GM12873 (cell line): Measurements from ENCODE around the gene ARL8A.

Source experiments
- CTCF ChIP-seq: IDR thresholded peaks from 2 replicates; pipeline ENCODE4 v1.5.1; 2012; ENCODE audit warnings: low read depth, mild to moderate bottlenecking, moderate library complexity, low read length, control low read depth; ENCODE audit not compliant: insufficient read depth; ENCODE audit errors: missing control alignments

Gene ARL8A

DNA sequence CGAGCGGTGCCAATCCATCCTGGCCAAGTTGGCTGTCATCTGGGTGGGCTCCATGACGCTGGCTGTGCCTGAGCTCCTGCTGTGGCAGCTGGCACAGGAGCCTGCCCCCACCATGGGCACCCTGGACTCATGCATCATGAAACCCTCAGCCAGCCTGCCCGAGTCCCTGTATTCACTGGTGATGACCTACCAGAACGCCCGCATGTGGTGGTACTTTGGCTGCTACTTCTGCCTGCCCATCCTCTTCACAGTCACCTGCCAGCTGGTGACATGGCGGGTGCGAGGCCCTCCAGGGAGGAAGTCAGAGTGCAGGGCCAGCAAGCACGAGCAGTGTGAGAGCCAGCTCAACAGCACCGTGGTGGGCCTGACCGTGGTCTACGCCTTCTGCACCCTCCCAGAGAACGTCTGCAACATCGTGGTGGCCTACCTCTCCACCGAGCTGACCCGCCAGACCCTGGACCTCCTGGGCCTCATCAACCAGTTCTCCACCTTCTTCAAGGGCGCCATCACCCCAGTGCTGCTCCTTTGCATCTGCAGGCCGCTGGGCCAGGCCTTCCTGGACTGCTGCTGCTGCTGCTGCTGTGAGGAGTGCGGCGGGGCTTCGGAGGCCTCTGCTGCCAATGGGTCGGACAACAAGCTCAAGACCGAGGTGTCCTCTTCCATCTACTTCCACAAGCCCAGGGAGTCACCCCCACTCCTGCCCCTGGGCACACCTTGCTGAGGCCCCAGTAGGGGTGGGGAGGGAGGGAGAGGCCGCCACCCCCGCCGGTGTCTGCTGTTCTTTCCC, 16.5 kb downstream of the ARL8A start:
- TF ChIP-seq CTCF = no peak

GRCh38 chr1:202127061-202127460, 17.5 kb downstream of the ARL8A start:
- TF ChIP-seq CTCF = no peak

- TF ChIP-seq CTCF = no peak
These were observed 18.1 kb downstream of the ARL8A start for GRCh38 chr1:202126426-202126825.

DNA sequence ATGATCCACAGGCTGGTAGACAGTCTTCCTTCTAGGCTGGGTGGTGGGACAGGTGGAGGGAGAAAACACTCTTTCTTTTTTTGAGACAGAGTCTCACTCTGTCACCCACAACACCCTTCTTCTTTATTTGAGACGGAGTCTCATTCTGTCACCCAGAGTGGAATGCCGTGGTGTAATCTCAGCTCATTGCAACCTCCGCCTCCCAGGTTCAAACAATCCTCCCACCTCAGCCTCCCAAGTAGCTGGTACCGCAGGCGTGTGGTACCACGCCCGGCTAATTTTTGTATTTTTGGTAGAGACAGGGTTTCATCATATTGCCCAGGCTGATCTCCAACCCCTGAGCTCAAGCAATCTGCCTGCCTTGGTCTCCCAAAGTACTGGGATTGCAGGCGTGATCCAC, 18.9 kb downstream of the ARL8A start:
- TF ChIP-seq CTCF = no peak

DNA sequence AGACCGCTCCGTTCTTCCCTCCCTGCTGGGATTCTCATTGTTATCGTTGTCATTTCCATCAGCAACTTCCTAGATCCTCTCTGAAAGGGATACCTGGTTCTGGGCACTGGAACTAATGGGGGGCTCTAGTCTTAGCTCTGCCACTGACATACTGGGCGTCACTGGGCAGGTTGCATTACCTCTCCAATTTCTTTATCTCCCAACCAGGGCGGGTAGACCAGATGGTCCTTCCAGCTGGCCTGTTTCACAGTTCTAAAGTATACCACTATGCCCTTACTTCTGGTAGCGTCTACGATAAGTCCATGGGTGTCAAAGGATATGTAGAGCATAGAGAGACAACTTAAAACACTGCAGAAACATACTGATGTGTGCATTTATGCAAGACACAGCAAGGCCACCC, 20.4 kb downstream of the ARL8A start:
- no peak for TF ChIP-seq CTCF

DNA sequence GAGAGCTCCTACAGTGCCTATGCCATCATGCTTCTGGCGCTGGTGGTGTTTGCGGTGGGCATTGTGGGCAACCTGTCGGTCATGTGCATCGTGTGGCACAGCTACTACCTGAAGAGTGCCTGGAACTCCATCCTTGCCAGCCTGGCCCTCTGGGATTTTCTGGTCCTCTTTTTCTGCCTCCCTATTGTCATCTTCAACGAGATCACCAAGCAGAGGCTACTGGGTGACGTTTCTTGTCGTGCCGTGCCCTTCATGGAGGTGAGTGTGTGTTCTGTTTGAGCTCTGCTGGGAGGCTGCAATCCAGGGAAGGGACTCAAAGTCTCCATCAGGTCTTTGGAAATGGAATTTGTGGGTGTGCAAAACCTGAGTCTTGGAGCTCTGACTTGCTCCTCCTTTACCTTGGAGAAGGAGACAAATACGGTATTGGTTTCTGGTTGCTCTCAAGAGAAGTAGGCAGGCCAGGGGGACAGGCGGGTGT, 21.2 kb downstream of the ARL8A start:
- TF ChIP-seq CTCF = no peak

DNA sequence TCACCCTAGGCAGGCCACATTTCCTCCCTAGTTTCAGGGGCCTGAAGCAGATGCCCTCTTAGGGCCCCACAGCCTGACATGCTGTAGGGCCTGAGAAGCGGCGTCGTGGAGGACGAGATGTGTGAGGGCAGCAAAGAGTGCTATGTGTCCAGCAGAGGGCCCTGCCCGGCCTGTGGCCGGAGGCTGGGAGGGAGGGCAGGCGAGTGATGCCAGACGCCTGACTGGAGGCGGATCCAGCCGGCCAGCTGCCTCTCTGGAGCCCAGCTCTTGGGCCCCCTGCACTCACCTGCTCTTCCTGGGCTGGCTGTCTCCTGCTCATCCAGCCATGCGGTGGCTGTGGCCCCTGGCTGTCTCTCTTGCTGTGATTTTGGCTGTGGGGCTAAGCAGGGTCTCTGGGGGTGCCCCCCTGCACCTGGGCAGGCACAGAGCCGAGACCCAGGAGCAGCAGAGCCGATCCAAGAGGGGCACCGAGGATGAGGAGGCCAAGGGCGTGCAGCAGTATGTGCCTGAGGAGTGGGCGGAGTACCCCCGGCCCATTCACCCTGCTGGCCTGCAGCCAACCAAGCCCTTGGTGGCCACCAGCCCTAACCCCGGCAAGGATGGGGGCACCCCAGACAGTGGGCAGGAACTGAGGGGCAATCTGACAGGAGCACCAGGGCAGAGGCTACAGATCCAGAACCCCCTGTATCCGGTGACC, 21.8 kb downstream of the ARL8A start, which contains the start of gene GPR37L1:
TSS of gene GPR37L1 (plus strand) at position 279 of the 697 bp plus-strand sequence. CDS start at position 326, 47 bp downstream.
- no peak for TF ChIP-seq CTCF
